ENCODE results near the gene ACKR3. TPM values are rescaled to one million over a fixed set of nuclear protein-coding genes. Genes with fewer than 3 reads are reported as not detected.

Gene ACKR3
- total and polyA plus RNA-seq, 2 donors (not counting 1 experiment from before 2014, with no cell fraction given), result 7.1 to 15.3 TPM

GRCh38 chr2:236612737-236613136 is 43.1 kb downstream of the ACKR3 start:
- ATAC-seq (ENCODE audit: low read depth), result no peak
- TF ChIP-seq, protein P1, sequence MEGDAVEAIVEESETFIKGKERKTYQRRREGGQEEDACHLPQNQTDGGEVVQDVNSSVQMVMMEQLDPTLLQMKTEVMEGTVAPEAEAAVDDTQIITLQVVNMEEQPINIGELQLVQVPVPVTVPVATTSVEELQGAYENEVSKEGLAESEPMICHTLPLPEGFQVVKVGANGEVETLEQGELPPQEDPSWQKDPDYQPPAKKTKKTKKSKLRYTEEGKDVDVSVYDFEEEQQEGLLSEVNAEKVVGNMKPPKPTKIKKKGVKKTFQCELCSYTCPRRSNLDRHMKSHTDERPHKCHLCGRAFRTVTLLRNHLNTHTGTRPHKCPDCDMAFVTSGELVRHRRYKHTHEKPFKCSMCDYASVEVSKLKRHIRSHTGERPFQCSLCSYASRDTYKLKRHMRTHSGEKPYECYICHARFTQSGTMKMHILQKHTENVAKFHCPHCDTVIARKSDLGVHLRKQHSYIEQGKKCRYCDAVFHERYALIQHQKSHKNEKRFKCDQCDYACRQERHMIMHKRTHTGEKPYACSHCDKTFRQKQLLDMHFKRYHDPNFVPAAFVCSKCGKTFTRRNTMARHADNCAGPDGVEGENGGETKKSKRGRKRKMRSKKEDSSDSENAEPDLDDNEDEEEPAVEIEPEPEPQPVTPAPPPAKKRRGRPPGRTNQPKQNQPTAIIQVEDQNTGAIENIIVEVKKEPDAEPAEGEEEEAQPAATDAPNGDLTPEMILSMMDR (IDR thresholded peaks at IDR 0.05), result no peak
- no peak for TF ChIP-seq EZH2 (IDR thresholded peaks at IDR 0.05; ENCODE audit: borderline replicate concordance, insufficient read depth, low read depth, low read length, poor library complexity, severe bottlenecking)

DNA sequence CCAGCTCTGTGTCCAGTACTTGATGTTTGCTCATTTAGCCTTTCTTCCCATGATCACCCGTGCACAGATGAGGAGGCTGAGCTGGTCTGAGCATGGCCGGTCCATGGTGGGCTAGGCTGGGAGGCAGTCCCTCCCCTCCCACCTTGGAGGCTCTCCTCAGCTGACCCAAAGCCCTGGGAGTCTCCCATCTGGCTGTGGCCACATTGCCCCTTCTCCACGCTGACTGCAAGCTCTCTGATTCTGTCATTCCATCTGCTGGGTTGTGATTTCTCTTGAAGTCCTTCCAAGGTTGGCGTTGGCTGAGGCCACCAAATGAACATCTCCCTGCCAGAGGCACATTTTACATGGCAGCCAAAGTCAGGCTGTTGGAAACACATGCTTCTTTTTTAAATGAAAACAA is 44.0 kb downstream of the ACKR3 start:
- intact Hi-C loops (cut with micrococcal nuclease), result no loop called here
- 89% methylated on average over 4 of the region's 4 CpGs for WGBS (ENCODE audit: insufficient coverage)
- CTCF ChIA-PET, result no interaction called here
- no peak for DNase-seq
- Histone ChIP-seq H2AFZ (ENCODE audit: insufficient read depth, low read depth, low read length, poor library complexity, severe bottlenecking) (no peak overlapping the region), H3K4me3 (ENCODE audit: control extremely low read depth in 1 of 5, extremely low read depth in 1 of 5, insufficient read depth in 1 of 5, low read depth in 2 of 5, low read length in 4 of 5) (no peak overlapping the region), H3K4me2 (replicated peaks; ENCODE audit: low read depth, low read length, poor library complexity, severe bottlenecking) (no peak overlapping the region), H3K9ac (ENCODE audit: low read length) (no peak overlapping the region), H3K36me3 (replicated peaks in 1 of 2; ENCODE audit: control extremely low read depth in 1 of 2, control insufficient read depth in 1 of 2, extremely low read depth in 1 of 2, insufficient read depth in 2 of 2, low read length in 1 of 2) (no peaks in the 10 kb centered on the region), H3K27ac (ENCODE audit: low read length in 2 of 2) (no peak overlapping the region), H3K27me3 (replicated peaks in 1 of 4; ENCODE audit: control extremely low read depth in 1 of 4, control insufficient read depth in 3 of 4, insufficient read depth in 4 of 4, low read length in 3 of 4) (no peaks in the 10 kb centered on the region), H3K9me3 (ENCODE audit: control extremely low read depth in 1 of 3, control insufficient read depth in 2 of 3, insufficient read depth in 1 of 3, low read length in 2 of 3) (no peaks in the 10 kb centered on the region), H4K20me1 (ENCODE audit: control insufficient read depth, insufficient read depth, low read length, poor library complexity, severe bottlenecking) (no peaks in the 10 kb centered on the region), H3K4me1 (ENCODE audit: control insufficient read depth in 2 of 2, insufficient read depth in 2 of 2, low read length in 2 of 2) (no peaks in the 10 kb centered on the region), H3K79me2 (ENCODE audit: control insufficient read depth, insufficient read depth, low read length) (no peaks in the 10 kb centered on the region)
- TF ChIP-seq, protein P1 (IDR thresholded peaks at IDR 0.05), result no peak
- TF ChIP-seq EZH2 (IDR thresholded peaks at IDR 0.05; ENCODE audit: borderline replicate concordance, insufficient read depth, low read depth, low read length, poor library complexity, severe bottlenecking), result no peak
- H3K27ac Mint-ChIP-seq, result no peak overlapping the region
- no peaks in the 10 kb centered on the region for H3K9me3 Mint-ChIP-seq (ENCODE audit: insufficient read depth)
- no peaks in the 10 kb centered on the region for H3K4me1 Mint-ChIP-seq
- no peak for ATAC-seq (ENCODE audit: low read depth)
- peaks cover 29% of the 10 kb centered on the region for H3K27me3 Mint-ChIP-seq
- POLR2A ChIA-PET, result no interaction called here
- H3K4me3 Mint-ChIP-seq, result no peak overlapping the region

More at GRCh38 chr2:236612737-236613136, 43.1 kb downstream of the ACKR3 start:
- Mint-ChIP-seq H3K9me3 (ENCODE audit: insufficient read depth) (no peaks in the 10 kb centered on the region), H3K4me1 (no peaks in the 10 kb centered on the region), H3K27ac (no peak overlapping the region), H3K4me3 (no peak overlapping the region), H3K27me3 (peaks cover 27% of the 10 kb centered on the region)
- Histone ChIP-seq H3K9me3 (ENCODE audit: control extremely low read depth in 1 of 3, control insufficient read depth in 2 of 3, insufficient read depth in 1 of 3, low read length in 2 of 3) (no peaks in the 10 kb centered on the region), H3K79me2 (ENCODE audit: control insufficient read depth, insufficient read depth, low read length) (no peaks in the 10 kb centered on the region), H3K27me3 (replicated peaks in 1 of 4; ENCODE audit: control extremely low read depth in 1 of 4, control insufficient read depth in 3 of 4, insufficient read depth in 4 of 4, low read length in 3 of 4) (peaks cover 0 to under 1% (median 0%) of the 10 kb centered on the region in 4 experiments), H4K20me1 (ENCODE audit: control insufficient read depth, insufficient read depth, low read length, poor library complexity, severe bottlenecking) (no peaks in the 10 kb centered on the region), H3K4me2 (replicated peaks; ENCODE audit: low read depth, low read length, poor library complexity, severe bottlenecking) (no peak overlapping the region), H3K27ac (ENCODE audit: low read length in 2 of 2) (no peak overlapping the region), H3K4me3 (ENCODE audit: control extremely low read depth in 1 of 5, extremely low read depth in 1 of 5, insufficient read depth in 1 of 5, low read depth in 2 of 5, low read length in 4 of 5) (no peak overlapping the region), H3K4me1 (ENCODE audit: control insufficient read depth in 2 of 2, insufficient read depth in 2 of 2, low read length in 2 of 2) (no peaks in the 10 kb centered on the region), H3K36me3 (replicated peaks in 1 of 2; ENCODE audit: control extremely low read depth in 1 of 2, control insufficient read depth in 1 of 2, extremely low read depth in 1 of 2, insufficient read depth in 2 of 2, low read length in 1 of 2) (no peaks in the 10 kb centered on the region), H2AFZ (ENCODE audit: insufficient read depth, low read depth, low read length, poor library complexity, severe bottlenecking) (no peak overlapping the region), H3K9ac (ENCODE audit: low read length) (no peak overlapping the region)
- intact Hi-C loops (cut with micrococcal nuclease), result no loop called here
- WGBS (ENCODE audit: insufficient coverage), result 80% methylated on average over 10 of the region's 10 CpGs
- POLR2A ChIA-PET, result no interaction called here
- DNase-seq, result no peak
- CTCF ChIA-PET, result interaction anchor here (1.2 kb wide), 1 partner anchor 99 kb away, joined by 4 read pairs; no protein-coding TSS in a partner anchor
